ENCODE results near the gene IL5.
"Not testable (repeated sequence)": the region's sequence is repeated elsewhere in the genome, so short reads cannot be mapped to it uniquely, and the experiment has no call there.

Gene IL5

DNA sequence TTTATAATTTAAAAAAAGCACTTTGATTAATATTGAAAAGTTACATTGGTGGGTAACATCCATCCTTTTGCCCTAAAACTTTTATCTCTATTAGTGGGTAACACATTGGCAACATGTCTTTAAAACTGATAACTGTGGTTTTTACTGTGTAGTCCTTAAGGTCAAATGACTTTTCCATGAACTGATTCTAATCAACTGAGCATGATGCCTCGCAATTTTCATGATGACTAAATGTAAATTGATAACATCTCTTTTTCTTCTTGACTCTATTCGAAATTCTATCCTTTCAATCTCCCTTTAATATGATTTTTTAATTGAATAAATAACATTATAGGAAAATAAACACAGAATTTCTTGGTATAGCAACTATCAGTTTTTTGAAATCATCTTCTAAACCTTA, 6.3 kb upstream of the IL5 start:
- H3K27ac ChIP-seq: no peak overlapping the region
- TF ChIP-seq, protein P1, sequence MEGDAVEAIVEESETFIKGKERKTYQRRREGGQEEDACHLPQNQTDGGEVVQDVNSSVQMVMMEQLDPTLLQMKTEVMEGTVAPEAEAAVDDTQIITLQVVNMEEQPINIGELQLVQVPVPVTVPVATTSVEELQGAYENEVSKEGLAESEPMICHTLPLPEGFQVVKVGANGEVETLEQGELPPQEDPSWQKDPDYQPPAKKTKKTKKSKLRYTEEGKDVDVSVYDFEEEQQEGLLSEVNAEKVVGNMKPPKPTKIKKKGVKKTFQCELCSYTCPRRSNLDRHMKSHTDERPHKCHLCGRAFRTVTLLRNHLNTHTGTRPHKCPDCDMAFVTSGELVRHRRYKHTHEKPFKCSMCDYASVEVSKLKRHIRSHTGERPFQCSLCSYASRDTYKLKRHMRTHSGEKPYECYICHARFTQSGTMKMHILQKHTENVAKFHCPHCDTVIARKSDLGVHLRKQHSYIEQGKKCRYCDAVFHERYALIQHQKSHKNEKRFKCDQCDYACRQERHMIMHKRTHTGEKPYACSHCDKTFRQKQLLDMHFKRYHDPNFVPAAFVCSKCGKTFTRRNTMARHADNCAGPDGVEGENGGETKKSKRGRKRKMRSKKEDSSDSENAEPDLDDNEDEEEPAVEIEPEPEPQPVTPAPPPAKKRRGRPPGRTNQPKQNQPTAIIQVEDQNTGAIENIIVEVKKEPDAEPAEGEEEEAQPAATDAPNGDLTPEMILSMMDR (IDR thresholded peaks at IDR 0.05): no peak
- no peak for DNase-seq (ENCODE audit: low spot score)
- no peak overlapping the region for H3K4me3 ChIP-seq

DNA sequence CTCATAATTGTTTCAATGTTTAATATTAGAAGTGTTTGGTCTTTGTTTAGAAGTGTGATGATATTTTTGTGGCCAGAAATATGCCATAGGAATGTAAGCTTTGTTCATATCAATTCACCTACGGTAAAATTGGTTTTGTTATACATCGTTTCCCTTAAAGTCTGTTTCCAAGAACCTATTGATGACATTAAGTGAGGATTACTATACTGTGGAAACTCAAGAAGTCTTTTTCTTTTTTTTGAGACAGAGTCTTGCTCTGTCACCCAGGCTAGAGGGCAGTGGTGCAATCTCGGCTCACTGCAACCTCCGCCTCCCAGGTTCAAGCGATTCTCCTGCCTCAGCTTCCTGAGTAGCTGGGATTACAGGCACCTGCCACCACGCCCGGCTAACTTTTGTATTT, 5.5 kb upstream of the IL5 start:
- not testable (repeated sequence) for H3K4me3 ChIP-seq, H3K27ac ChIP-seq

DNA sequence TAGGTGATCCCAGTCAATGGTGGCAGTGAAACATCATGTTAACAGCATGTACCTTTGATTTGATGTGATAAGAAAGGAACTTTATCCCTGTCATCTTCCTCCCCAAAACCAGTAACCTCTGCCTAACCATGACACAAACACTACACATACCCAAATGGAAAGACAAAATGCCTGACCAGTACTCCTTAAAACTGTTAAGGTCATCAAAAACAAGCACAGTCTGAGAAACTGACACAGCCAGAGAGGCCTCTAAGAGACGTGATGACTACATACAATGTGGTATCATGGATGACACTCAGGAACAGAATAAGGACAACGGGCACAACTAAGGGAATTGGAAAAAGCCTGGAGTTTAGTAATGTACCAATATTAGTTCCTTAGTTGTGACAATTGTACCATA, 3.9 kb upstream of the IL5 start:
- Histone ChIP-seq H3K4me3 (no peak overlapping the region), H3K27ac (no peak overlapping the region)
- no peak for DNase-seq (ENCODE audit: low spot score)
- TF ChIP-seq, protein P1 (IDR thresholded peaks at IDR 0.05): no peak

More for the DNA sequence above, 5.5 kb upstream of the IL5 start:
- not testable (repeated sequence) for DNase-seq (ENCODE audit: low spot score)

DNA sequence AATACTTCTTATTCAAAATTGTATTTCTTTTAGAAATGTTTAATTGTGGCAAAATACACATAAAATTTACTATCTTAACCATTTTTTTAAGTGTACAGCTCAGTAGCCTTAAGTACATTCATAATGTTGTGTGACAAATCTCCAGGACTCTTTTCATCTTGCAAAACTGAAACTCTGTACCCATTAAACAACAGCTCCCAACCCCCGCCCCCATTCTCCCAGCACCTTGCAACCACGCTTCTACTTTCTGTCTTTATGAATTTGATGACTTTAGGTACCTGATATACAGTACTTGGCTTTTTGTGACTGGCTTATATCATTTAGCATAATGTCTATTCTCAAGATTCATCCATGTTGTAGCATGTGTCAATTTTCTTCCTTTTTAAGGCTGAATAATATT, 2.8 kb upstream of the IL5 start:
- TF ChIP-seq, protein P1 (IDR thresholded peaks at IDR 0.05): no peak

DNA sequence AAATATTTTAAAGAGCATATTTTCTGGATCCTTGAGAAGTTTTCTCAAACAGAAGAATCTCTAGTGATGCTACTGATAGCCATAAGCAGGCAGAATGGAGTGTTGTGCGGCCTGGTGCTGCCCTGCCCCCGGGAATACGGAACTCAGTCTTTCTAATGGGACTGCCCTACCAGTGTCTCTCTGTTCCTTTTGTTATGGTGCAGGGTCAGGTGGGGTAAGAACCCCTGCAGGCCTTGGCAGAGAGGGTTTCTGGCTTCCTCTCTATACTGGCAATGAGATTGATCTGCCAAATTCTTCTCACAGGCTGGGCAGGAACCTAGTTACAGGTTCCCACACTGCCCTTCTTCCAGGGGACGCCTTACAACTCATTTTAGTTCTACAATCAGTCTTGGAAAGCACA, 2.6 kb downstream of the IL5 start:
- H3K4me3 ChIP-seq: no peak overlapping the region
- no peak overlapping the region for H3K27ac ChIP-seq
- TF ChIP-seq, protein P1 (IDR thresholded peaks at IDR 0.05): no peak
- no peak for DNase-seq (ENCODE audit: low spot score)

More for the DNA sequence above, 2.8 kb upstream of the IL5 start:
- Histone ChIP-seq H3K27ac (no peak overlapping the region), H3K4me3 (no peak overlapping the region)
- DNase-seq (ENCODE audit: low spot score): no peak

DNA sequence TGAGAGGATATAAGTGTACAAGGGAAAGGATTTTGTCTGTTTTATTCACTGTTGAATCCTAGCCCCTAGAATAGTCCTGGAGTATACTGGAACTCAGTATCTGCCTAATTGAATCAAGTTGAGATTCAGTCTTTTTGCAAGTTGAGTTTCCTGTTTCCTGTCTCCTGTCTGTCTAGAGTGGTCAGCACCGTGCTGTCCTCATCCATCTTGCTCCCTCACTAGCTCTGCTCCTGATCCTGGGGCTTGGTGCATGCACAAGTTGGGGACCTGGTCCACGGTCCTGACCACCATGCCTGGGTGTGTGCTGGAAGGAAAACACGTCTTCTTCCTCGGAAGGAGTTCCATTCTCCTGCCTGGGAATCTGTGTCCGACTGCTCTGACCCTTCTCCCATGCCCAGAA, 3.2 kb downstream of the IL5 start:
- TF ChIP-seq, protein P1 (IDR thresholded peaks at IDR 0.05): no peak
- no peak for DNase-seq (ENCODE audit: low spot score)
- no peak overlapping the region for H3K27ac ChIP-seq
- H3K4me3 ChIP-seq: no peak overlapping the region

DNA sequence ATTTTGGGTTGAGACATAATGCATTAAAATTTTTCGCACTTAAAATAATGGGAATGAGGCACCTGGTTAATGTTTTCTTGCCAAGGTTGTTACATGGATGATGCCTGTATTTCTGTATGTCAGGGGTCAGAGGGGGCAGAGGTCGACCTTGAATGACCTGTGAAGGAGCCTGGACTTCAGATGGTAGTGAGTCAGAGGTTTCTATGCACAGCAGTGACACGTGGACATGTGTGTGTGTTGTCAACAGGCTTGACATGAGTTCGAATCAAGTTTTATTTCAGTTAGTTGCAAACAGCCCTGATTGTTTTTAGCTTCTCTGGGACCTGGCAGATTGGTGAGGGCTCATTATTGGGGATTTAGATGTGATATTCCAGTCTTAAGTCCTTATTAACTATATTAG, 3.6 kb downstream of the IL5 start:
- H3K4me3 ChIP-seq: no peak overlapping the region
- no peak for DNase-seq (ENCODE audit: low spot score)
- H3K27ac ChIP-seq: no peak overlapping the region
- TF ChIP-seq, protein P1 (IDR thresholded peaks at IDR 0.05): no peak

DNA sequence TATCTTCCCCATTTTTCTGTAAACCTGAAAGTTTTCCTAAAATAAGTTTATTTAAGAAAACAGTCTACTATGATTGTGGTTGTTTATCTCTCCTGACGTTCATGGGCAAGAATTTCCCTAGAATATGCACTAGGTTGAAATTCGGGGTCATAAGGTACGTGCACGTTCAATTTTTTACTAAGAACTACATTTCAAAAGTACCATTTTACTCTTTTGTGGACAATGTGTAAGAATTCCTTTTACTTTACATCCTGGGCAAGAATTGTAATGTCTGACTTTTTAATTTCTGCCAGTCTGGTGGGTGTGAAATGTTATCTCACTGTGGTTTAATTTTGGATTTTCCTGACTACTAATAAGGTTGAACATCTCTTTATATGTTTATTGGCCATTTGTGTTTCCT, 12.4 kb downstream of the IL5 start:
- Histone ChIP-seq H3K4me3 (no peak overlapping the region), H3K27ac (no peak overlapping the region)
- no peak for DNase-seq (ENCODE audit: low spot score)
- TF ChIP-seq, protein P1 (IDR thresholded peaks at IDR 0.05): no peak

Measured in coronary artery (tissue), 2 donors.